ENCODE measurements around the gene PRKAG2.
"Not testable (repeated sequence)": the region's sequence is repeated elsewhere in the genome, so short reads cannot be mapped to it uniquely, and the experiment has no call there.

PRKAG2 gene

GRCh38 chr7:151767557-151767956 is 109.4 kb downstream of the PRKAG2 start:
- no peak for DNase-seq (ENCODE audit: low read depth in 2 of 2)

DNA sequence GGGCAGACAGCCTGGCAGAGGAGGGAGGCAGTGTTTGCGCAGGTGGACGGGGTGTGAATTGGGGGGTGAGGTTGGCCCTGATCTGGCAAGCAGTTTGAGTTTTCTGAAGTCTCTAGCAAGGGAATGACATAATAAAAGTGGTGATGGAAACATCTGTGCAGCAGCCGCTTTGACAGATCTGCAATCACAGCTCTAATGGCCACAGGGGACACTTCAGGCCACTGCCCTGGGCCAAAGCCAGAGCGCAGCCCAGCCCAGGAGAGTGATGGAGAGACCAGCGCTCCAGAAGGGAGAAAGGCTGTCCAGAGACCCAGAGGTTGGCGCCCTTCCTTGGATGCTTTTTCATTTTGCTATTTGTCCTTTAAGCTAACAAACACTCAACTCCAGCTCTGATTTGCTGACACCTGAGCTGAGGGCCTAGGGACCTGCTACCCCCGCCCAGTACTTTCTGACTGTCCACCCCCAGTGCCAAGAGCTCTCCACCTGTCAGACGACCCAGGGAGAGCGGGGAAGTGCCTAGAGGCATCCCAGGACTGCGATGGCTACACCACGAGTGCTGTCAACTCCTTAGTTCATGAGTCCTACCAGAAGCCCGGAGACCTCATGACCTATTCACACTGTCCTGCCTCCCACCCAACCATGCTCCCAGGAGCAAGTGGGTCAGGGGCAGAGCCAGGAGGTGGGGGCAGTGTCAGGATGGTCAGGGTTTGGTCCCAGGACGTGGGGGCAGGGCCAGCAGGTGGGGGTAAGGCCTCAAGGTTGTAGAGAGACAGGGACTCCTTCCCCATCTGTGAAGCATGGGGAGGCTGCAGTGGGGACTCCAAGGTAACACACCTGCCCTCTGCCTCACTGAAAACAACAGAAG is 112.6 kb downstream of the PRKAG2 start:
- DNase-seq (ENCODE audit: low read depth in 2 of 2), result no peak

GRCh38 chr7:151763420-151763984 is 113.4 kb downstream of the PRKAG2 start:
- DNase-seq (ENCODE audit: low read depth in 2 of 2), result no peak

- DNase-seq (ENCODE audit: low read depth in 2 of 2), result no peak
These were observed 114.2 kb downstream of the PRKAG2 start for GRCh38 chr7:151762583-151763245.

DNA sequence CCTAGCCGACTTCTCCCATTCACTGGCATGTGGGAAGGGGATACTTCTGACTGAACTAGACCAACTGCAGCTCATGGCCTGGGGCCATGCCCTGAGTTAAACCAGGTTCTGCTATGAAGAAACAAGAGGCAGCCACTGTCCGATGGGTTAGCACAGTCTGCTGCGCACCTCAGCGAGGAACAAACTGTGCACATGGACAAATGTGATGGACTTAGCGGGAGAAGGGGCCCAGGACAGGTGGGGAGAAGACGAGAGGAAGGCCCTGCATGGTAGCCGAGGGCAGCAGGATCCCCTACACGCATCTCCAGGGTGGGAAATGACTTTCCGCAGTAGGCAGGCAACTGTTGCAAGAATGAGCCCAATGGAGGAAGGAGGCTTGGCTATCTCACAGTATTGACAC is 115.0 kb downstream of the PRKAG2 start:
- no peak for DNase-seq (ENCODE audit: low read depth in 2 of 2)

DNA sequence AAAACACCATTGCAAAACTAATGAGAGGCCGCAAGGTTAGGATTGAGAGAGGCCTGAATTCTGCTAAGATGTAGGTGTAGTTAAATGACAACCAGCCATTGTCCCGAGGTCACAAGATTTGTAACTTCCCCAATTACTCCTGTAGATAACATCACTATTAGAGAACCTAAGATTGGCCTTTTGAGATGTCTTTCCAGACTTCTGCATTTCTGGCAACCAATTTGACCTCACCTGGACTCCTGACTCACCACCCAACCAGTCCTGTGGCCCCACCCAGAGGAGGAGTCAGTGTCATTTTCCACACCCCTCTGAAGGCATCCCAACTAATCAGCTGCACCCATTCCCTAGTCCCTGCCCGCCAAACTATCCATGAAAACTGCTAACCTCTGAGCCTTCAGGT is 115.7 kb downstream of the PRKAG2 start:
- no peak for DNase-seq (ENCODE audit: low read depth in 2 of 2)

DNA sequence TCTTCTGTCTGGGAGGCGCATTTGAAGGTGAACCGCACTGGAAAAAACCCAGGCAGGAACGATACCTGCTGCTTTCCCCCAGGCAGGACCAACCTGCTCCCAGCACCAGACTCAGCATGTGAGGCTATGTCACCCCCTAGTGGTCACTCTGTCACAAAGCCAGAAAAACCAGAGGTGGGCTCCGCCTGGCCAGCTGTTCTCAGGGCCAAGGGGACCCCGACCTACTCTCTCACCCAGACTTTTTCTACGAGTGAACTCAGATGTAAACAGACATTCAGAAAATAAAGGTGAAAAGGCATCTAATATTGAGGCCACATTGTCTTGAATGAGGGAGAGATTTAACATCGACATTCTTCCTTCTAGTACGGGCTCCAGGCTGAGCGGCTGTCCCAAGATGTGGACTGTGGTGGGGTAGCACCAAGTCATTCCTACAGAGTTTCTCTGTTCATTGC is 117.3 kb downstream of the PRKAG2 start:
- DNase-seq (ENCODE audit: low read depth in 2 of 2), result peak in 1 of 2 donors; percentile 24

DNA sequence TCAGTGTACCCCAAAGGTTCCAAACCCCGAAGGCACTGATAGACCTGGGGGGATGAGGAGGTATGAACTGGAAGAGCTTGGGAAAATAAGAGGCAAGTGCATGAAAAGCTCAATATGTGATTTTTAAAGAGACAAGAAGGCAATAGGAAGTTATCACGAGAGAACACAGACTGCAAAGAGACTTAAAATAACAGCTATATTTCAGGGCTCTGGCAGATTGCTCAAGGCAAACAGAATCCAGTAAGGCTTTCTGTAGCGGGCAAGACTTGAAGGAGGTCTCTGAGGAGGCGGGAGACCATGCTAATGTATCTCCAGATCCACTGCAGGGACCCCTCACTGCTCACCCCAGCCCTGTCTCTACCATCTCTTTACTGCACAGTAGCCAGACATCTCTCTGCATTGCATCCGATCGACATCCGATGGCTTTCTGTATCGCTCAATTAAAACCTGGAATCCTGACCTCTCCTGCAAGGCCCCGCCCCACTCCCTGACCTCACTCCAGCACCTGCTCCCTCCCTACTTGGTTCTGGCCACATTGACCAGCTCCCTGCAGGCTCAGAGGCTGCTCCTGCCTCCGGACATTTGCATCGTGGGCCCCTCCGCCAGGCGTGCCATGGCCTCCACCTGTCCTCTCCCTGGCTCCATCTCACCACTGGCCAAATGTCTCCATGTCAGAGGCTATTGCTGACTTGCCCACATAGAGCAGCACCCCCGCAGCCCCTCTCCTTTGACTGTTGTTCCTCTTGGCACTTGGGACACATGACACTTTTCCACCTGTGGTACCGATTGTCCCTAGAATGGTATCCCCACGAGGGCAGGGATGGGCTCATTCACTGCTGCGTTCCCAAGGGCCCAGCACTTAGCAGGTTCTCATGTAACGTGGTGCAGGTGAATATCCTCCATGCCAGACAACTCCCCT is 118.0 kb downstream of the PRKAG2 start:
- DNase-seq (ENCODE audit: low read depth in 2 of 2), result no peak

DNA sequence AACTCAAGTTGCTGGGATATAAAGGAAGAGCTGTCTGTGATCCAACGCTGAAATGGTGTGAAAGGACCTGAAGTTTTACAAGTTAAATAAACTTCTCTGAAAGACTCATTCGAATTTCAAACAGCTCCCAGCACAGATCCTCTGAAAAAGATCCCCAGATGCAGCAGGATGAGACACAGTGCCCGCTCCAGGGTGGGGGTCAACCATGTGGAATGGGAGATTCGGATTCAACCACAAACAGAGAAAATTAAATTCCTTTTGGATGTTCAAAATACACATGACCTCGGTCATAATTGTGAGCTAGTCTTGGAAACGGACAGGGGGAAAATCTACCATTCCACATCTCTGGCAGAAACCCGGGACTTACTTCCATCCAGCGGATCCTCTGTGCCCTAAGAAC is 119.6 kb downstream of the PRKAG2 start:
- no peak for DNase-seq (ENCODE audit: low read depth in 2 of 2)

GRCh38 chr7:151756866-151757265 is 120.0 kb downstream of the PRKAG2 start:
- no peak for DNase-seq (ENCODE audit: low read depth in 2 of 2)

- peak; percentile 47 to 53 for DNase-seq (ENCODE audit: low read depth in 2 of 2)
These were observed 120.7 kb downstream of the PRKAG2 start for GRCh38 chr7:151756076-151756731.

- DNase-seq (ENCODE audit: low read depth in 2 of 2), result no peak
These were observed 121.6 kb downstream of the PRKAG2 start for GRCh38 chr7:151755131-151755801.

DNA sequence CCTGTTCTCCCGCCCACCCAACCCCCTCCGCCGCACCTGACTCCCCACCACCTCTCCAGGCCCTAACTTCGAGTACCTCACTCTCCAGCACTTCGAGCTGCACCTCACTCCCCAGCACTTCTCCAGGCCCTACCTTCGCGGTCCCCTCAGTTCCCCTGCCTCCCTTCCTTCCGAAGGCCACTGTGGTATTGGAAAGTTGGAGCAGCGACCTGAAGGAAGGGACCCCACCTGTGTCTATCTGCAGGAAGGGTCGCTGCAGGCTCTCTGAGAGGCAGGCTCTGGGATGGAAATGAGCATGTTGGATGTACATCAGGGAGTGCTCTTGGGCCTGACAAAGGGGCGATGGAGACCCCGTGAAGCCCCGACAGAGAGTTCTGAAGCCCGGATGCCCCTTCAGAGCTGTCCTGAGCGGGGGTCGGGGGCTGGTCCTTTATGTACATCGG is 122.2 kb downstream of the PRKAG2 start:
- no peak for DNase-seq (ENCODE audit: low read depth in 2 of 2)

DNA sequence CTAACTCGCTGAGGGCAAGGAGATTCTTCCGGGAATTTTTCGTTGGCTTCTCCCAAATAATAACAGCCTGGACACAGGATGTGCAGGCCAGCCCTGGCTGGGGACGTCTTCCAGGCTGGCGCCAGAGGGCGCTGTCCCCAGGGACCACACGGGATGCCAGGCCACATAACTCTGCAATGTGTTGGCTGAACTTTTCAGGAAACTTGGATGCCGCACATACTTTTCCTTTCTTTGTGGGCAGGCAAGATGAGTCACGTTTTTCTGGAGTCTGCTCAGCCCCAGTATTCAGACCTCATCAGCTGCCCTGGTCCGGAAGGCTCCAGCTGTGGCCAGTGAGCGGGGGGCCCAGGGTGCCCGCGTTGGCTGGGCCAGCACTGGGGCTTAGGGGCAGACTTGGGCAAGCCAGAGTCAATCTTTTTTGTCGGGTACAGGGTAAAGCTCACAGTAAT is 122.7 kb downstream of the PRKAG2 start:
- DNase-seq (ENCODE audit: low read depth in 2 of 2), result no peak

DNA sequence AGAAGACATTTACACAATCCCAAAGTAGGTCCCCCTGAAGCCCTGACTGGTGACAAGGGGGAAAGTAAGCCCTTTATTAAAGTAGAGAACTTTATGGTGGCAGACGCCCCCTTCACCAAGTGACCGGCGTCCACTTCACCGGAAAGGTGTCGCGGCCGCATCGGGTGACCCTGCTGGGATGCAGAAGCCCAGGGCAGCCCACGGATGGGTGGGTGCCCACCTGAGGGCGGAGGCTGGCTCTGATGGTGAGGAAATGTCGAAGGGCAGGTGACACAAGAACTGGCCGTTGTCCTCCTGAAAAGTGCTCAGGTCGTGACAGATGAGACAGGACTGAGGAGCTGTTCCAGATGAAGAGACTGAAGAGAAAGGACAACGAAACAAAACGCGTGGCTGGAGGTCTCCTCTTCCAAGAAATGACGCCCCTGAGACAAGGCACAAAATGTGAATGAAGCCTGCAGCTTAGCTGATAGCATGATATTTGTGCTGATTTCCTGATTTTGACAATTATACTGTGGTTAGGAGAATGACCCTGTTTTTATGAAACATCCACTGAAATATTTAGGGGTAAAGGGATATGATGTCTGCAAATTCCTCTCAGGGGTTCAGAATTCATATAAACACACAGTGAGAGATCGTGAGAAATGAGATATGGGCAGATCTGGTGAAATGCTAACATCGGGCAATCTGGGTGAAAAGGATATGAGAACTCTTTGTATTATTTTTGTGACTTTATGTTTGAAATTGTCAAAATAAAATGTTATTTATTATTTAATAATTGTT is 123.9 kb downstream of the PRKAG2 start:
- DNase-seq (ENCODE audit: low read depth in 2 of 2), result no peak

DNA sequence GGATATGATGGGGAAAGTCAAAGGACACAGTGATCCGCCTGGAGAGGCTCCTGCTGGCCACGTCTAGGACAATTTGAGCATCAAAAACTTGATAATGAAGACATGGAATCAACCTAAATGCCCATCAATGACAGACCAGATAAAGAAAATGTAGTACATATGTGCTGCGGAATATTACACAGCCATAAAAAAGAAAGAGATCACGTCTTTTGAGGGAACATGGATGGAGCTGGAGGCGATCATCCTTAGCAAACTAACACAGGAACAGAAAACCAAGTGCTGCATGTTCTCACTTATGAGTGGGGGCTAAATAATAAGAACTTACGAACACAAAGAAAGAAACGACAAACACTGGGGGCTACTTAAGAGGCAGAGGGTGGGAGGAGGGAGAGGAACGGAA is 124.9 kb downstream of the PRKAG2 start:
- DNase-seq (ENCODE audit: low read depth in 2 of 2), result no peak

DNA sequence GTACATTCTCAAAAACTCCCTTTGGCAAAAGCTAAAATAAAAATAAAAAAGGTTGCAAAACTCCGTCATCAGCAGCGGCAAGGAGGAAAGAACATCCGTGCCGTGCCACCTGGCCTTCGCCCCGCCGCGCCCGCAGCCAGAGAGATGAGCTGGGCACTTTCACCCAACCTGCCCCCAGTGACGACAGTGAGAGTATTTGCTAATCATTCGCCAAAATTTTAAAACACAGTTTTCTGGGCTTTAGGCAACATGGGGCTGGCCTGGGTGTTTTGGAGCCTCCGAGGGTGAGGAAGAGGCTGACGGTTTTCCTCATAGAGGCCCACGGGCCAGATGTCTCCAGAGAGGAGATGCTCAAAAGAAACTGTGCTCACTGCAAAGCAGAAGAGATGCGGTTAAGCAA is 128.2 kb downstream of the PRKAG2 start:
- no peak for DNase-seq (ENCODE audit: low read depth in 2 of 2)

- not testable (repeated sequence) for DNase-seq (ENCODE audit: low read depth in 2 of 2)
These were observed 128.9 kb downstream of the PRKAG2 start for GRCh38 chr7:151748021-151748420.

DNA sequence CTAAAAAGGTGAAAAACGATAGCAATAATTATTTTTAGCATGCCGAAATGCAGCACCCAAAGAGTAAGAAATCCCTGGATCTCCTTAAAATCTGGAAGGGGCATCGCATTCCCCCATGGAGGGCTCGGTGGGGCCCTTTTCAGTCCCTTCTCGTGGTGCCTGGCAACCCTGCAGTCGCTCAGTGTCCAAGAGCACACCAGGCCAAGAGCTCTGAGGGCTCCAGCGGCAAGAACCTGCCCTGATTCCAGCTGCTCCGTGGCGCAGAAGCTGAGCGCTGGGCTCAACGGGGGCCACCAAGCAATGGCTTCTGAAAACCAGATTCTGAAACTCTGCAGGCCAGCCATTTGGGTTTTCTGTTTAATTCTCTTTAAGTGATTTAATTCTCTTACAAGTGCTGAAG is 131.2 kb downstream of the PRKAG2 start:
- DNase-seq (ENCODE audit: low read depth in 2 of 2), result no peak

Data from stimulated activated CD8-positive, alpha-beta memory T cell treated with anti-CD3 and anti-CD28 coated beads, Interleukin-7, amount 100 ng/mL, for 4 hours (primary cell).